Lower leg skin (tissue), 3 donors: ENCODE data around the gene EHMT1.

Source experiments
- CTCF ChIP-seq, 3 donors: fragments of 450-650 bp; IDR thresholded peaks; one replicate each; pipeline ENCODE4 v1.5.1; 2016; ENCODE audit warnings: antibody characterized with exemption in 3 of 3, mild to moderate bottlenecking in 3 of 3, moderate library complexity in 2 of 3
- POLR2A ChIP-seq, 2 donors: fragments of 450-650 bp; IDR thresholded peaks; one replicate each; pipeline ENCODE4 v1.6.1; 2016 to 2017; ENCODE audit warnings: antibody characterized with exemption in 2 of 2, mild to moderate bottlenecking in 1 of 2, moderate library complexity in 1 of 2

- TF ChIP-seq CTCF (IDR thresholded peaks at IDR 0.05), result no peak
- TF ChIP-seq POLR2A (IDR thresholded peaks at IDR 0.05), result no peak
Measured at GRCh38 chr9:137707361-137707760, 88.6 kb downstream of the EHMT1 start.
